HEK293 (cell line): ENCODE measurements around the gene PLAU.

Source experiments
- CTCF ChIA-PET: fragments of 350-600 bp; formaldehyde crosslinking; extraction: SDS; loops from one replicate; lab custom pipeline; 2021; ENCODE audit warnings: antibody characterized with exemption; lab: Yijun Ruan, JAX
- POLR2A ChIA-PET: fragments of 300-600 bp; formaldehyde crosslinking; extraction: SDS; loops from one replicate; lab custom pipeline; 2020; ENCODE audit warnings: antibody characterized with exemption, inconsistent platforms; lab: Yijun Ruan, JAX
- H3K27ac ChIP-seq: fragments of 200-500 bp; sonication (Bioruptor generic); 2 replicates; pipeline ENCODE4 v1.5.1; 2014; ENCODE audit warnings: low read depth, low read length, control low read depth, inconsistent platforms; ENCODE audit errors: extremely low read depth
- H3K36me3 ChIP-seq, 2 experiments: fragments of 200-500 bp in 1 of 2; sonication (Bioruptor generic) in 1 of 2; 1 replicate in 1 of 2; 2 replicates in 1 of 2; pipeline ENCODE4 v1.5.1; 2014 to 2017; ENCODE audit warnings: inconsistent platforms in 2 of 2, low read length in 2 of 2; ENCODE audit not compliant: control insufficient read depth in 2 of 2, insufficient read depth in 1 of 2
- H3K4me1 ChIP-seq: fragments of 200-500 bp; sonication (Bioruptor generic); 2 replicates; pipeline ENCODE4 v1.5.1; 2014; ENCODE audit warnings: mild to moderate bottlenecking, low read length, inconsistent platforms; ENCODE audit not compliant: control insufficient read depth, insufficient read depth
- H3K4me3 ChIP-seq: 2 replicates; pipeline ENCODE4 v1.5.1; 2011; ENCODE audit warnings: low read depth, mild to moderate bottlenecking, control low read depth, low read length, moderate library complexity
- H3K9me3 ChIP-seq: fragments of 200-500 bp; sonication (Bioruptor generic); 2 replicates; pipeline ENCODE4 v1.5.1; 2014; ENCODE audit warnings: low read depth, low read length, inconsistent platforms; ENCODE audit not compliant: control insufficient read depth, insufficient read depth
- KLF16 ChIP-seq: fragments of 450-650 bp; formaldehyde crosslinking; IDR thresholded peaks from 2 replicates; pipeline ENCODE4 v1.5.1; 2017; ENCODE audit warnings: missing biosample characterization, missing genetic modification characterization
- ZNF121 ChIP-seq: fragments of 450-650 bp; formaldehyde crosslinking; IDR thresholded peaks from 2 replicates; pipeline ENCODE4 v1.5.1; 2016; ENCODE audit warnings: missing biosample characterization, missing genetic modification characterization
- ZNF140 ChIP-seq: fragments of 450-650 bp; formaldehyde crosslinking; IDR thresholded peaks from 2 replicates; pipeline ENCODE4 v1.5.1; 2016; ENCODE audit warnings: missing biosample characterization, missing genetic modification characterization
- ZNF16 ChIP-seq: fragments of 450-650 bp; formaldehyde crosslinking; IDR thresholded peaks from 2 replicates; pipeline ENCODE4 v1.5.1; 2016; ENCODE audit warnings: low read depth, missing biosample characterization, missing genetic modification characterization
- ZNF266 ChIP-seq: fragments of 450-650 bp; formaldehyde crosslinking; IDR thresholded peaks from 2 replicates; pipeline ENCODE4 v1.5.1; 2016; ENCODE audit warnings: missing biosample characterization, missing genetic modification characterization, low read depth
- ZNF48 ChIP-seq: fragments of 450-650 bp; formaldehyde crosslinking; IDR thresholded peaks from 2 replicates; pipeline ENCODE4 v1.5.1; 2016; ENCODE audit warnings: missing biosample characterization, missing genetic modification characterization
- ZNF768 ChIP-seq: fragments of 450-650 bp; formaldehyde crosslinking; IDR thresholded peaks from 2 replicates; pipeline ENCODE4 v1.5.1; 2018; ENCODE audit warnings: missing biosample characterization, mild to moderate bottlenecking, missing genetic modification characterization
- ZXDB ChIP-seq: fragments of 450-650 bp; formaldehyde crosslinking; IDR thresholded peaks from 2 replicates; pipeline ENCODE4 v1.5.1; 2016; ENCODE audit warnings: missing biosample characterization, missing genetic modification characterization
- TF ChIP-seq, protein P1 (sequence below): fragments of 450-650 bp; formaldehyde crosslinking; IDR thresholded peaks from 2 replicates; pipeline ENCODE4 v1.5.1; 2017; ENCODE audit warnings: missing biosample characterization, missing genetic modification characterization
- TF ChIP-seq, protein P2 (sequence below): fragments of 450-650 bp; formaldehyde crosslinking; IDR thresholded peaks from 2 replicates; pipeline ENCODE4 v1.5.1; 2017; ENCODE audit warnings: missing biosample characterization, missing genetic modification characterization
- TF ChIP-seq, protein P3 (sequence below): fragments of 450-650 bp; formaldehyde crosslinking; conservative IDR thresholded peaks from 2 replicates; pipeline ENCODE4 v1.5.1; 2016; ENCODE audit warnings: low read depth, missing biosample characterization, missing genetic modification characterization
- TF ChIP-seq, protein P4 (sequence below): fragments of 450-650 bp; formaldehyde crosslinking; IDR thresholded peaks from 2 replicates; pipeline ENCODE4 v1.5.1; 2016; ENCODE audit warnings: missing biosample characterization, missing genetic modification characterization
- TF ChIP-seq, protein P5 (sequence below): fragments of 450-650 bp; formaldehyde crosslinking; IDR thresholded peaks from 2 replicates; pipeline ENCODE4 v1.5.1; 2016; ENCODE audit warnings: missing biosample characterization, missing genetic modification characterization, low read depth

The PLAU gene

DNA sequence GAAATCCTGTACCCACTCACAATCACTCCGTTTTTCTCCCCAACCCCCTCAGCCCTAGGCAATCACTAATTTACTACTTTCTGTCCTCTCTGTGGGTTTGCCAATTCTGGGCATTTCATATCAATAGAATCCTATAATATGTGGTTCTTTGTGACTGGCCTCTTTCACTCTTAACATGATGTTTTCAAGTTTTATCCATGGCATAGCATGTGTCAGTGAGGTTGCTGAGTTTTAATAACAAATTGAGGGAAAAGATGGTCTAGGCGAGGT, 11.9 kb downstream of the PLAU start (continued):
- TF ChIP-seq ZNF48 (tag by site-specific recombination): no peak
- TF ChIP-seq ZNF140 (tag by site-specific recombination): no peak
- TF ChIP-seq, protein P1, sequence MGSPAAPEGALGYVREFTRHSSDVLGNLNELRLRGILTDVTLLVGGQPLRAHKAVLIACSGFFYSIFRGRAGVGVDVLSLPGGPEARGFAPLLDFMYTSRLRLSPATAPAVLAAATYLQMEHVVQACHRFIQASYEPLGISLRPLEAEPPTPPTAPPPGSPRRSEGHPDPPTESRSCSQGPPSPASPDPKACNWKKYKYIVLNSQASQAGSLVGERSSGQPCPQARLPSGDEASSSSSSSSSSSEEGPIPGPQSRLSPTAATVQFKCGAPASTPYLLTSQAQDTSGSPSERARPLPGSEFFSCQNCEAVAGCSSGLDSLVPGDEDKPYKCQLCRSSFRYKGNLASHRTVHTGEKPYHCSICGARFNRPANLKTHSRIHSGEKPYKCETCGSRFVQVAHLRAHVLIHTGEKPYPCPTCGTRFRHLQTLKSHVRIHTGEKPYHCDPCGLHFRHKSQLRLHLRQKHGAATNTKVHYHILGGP (tag by site-specific recombination): no peak
- TF ChIP-seq, protein P2, sequence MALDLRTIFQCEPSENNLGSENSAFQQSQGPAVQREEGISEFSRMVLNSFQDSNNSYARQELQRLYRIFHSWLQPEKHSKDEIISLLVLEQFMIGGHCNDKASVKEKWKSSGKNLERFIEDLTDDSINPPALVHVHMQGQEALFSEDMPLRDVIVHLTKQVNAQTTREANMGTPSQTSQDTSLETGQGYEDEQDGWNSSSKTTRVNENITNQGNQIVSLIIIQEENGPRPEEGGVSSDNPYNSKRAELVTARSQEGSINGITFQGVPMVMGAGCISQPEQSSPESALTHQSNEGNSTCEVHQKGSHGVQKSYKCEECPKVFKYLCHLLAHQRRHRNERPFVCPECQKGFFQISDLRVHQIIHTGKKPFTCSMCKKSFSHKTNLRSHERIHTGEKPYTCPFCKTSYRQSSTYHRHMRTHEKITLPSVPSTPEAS (tag by site-specific recombination): no peak
- TF ChIP-seq ZNF16 (tag by site-specific recombination): no peak
- TF ChIP-seq, protein P3, sequence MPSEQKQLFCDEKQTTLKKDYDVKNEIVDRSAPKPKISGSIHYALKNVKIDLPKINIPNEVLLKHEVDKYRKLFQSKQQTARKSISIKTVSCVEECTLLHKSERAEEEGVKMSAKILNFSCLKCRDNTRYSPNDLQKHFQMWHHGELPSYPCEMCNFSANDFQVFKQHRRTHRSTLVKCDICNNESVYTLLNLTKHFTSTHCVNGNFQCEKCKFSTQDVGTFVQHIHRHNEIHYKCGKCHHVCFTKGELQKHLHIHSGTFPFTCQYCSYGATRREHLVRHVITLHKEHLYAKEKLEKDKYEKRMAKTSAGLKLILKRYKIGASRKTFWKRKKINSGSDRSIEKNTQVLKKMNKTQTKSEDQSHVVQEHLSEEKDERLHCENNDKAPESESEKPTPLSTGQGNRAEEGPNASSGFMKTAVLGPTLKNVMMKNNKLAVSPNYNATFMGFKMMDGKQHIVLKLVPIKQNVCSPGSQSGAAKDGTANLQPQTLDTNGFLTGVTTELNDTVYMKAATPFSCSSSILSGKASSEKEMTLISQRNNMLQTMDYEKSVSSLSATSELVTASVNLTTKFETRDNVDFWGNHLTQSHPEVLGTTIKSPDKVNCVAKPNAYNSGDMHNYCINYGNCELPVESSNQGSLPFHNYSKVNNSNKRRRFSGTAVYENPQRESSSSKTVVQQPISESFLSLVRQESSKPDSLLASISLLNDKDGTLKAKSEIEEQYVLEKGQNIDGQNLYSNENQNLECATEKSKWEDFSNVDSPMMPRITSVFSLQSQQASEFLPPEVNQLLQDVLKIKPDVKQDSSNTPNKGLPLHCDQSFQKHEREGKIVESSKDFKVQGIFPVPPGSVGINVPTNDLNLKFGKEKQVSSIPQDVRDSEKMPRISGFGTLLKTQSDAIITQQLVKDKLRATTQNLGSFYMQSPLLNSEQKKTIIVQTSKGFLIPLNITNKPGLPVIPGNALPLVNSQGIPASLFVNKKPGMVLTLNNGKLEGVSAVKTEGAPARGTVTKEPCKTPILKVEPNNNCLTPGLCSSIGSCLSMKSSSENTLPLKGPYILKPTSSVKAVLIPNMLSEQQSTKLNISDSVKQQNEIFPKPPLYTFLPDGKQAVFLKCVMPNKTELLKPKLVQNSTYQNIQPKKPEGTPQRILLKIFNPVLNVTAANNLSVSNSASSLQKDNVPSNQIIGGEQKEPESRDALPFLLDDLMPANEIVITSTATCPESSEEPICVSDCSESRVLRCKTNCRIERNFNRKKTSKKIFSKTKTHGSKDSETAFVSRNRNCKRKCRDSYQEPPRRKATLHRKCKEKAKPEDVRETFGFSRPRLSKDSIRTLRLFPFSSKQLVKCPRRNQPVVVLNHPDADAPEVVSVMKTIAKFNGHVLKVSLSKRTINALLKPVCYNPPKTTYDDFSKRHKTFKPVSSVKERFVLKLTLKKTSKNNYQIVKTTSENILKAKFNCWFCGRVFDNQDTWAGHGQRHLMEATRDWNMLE: no peak
- TF ChIP-seq ZXDB (tag by site-specific recombination): no peak
- TF ChIP-seq KLF16: no peak
- no peak for TF ChIP-seq ZNF768
- TF ChIP-seq, all 188 proteins: peak for 0

DNA sequence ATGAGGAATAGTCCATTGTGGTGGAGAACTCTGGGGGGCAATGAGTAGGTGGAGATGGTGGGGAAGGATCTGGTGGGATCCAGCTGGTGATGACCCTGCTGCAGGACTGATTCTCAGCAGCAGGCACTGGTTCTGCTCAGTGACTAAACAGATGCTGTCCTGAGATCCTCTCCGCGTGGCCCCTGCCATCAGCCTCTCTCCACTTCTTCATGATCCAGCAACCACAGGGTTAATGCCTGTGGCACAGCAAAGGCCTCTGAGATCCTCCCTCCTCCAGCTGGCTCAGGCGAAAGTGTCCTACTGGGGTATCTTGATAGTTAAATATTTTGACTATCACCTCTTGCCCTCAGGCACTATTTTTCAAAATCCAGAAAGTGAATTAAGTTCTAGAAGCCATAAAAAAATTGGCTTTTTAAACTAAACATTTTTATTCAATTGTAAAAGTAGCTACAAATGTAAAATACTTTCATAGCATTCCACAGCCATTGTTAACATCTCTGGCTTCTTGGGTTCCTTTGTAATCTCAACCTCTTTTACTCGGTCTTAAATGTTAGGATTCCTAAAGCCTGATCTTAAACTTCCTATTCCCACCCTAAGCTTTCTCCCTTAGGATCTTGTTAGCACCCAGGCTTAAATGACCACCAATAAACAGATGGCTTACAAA, 13.1 kb downstream of the PLAU start:
- no peaks in the 10 kb centered on the region for H3K4me1 ChIP-seq
- H3K9me3 ChIP-seq: no peaks in the 10 kb centered on the region
- H3K4me3 ChIP-seq: no peak overlapping the region
- H3K27ac ChIP-seq: no peak overlapping the region
- TF ChIP-seq ZNF266 (tag by site-specific recombination): no peak
- TF ChIP-seq, protein P4, sequence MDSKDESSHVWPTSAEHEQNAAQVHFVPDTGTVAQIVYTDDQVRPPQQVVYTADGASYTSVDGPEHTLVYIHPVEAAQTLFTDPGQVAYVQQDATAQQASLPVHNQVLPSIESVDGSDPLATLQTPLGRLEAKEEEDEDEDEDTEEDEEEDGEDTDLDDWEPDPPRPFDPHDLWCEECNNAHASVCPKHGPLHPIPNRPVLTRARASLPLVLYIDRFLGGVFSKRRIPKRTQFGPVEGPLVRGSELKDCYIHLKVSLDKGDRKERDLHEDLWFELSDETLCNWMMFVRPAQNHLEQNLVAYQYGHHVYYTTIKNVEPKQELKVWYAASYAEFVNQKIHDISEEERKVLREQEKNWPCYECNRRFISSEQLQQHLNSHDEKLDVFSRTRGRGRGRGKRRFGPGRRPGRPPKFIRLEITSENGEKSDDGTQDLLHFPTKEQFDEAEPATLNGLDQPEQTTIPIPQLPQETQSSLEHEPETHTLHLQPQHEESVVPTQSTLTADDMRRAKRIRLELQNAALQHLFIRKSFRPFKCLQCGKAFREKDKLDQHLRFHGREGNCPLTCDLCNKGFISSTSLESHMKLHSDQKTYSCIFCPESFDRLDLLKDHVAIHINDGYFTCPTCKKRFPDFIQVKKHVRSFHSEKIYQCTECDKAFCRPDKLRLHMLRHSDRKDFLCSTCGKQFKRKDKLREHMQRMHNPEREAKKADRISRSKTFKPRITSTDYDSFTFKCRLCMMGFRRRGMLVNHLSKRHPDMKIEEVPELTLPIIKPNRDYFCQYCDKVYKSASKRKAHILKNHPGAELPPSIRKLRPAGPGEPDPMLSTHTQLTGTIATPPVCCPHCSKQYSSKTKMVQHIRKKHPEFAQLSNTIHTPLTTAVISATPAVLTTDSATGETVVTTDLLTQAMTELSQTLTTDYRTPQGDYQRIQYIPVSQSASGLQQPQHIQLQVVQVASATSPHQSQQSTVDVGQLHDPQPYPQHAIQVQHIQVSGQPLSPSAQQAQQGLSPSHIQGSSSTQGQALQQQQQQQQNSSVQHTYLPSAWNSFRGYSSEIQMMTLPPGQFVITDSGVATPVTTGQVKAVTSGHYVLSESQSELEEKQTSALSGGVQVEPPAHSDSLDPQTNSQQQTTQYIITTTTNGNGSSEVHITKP (tag by site-specific recombination): peak; percentile 91
- ChIA-PET POLR2A (no interaction called here), CTCF (interaction anchor here (1.0 to 1.8 kb wide), 3 partner anchors 14 to 38 kb away, joined by 3 to 18 read pairs (median 4); no protein-coding TSS in a partner anchor)
- no peaks in the 10 kb centered on the region for H3K36me3 ChIP-seq

DNA sequence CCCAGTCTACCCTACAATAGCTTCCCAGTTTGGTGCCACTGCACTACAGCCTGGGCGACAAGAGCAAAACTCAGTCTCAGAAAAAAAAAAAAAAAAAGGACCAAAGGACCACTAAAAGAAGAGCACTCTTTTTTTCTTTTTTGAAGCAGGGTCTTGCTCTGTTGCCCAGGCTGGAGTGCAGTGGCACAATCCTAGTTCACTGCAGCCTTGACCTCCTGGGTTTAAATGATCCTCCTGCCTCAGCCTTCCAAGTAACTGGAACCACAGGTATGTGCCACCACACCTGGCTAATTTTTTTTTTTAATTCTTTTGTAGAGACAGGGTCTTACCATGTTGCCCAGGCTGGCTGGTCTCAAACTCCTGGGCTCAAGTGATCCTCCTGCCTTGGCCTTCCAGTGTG, 14.0 kb downstream of the PLAU start:
- Histone ChIP-seq H3K4me3 (no peak overlapping the region), H3K36me3 (no peaks in the 10 kb centered on the region), H3K9me3 (no peaks in the 10 kb centered on the region), H3K4me1 (no peaks in the 10 kb centered on the region), H3K27ac (no peak overlapping the region)
- TF ChIP-seq, protein P5, sequence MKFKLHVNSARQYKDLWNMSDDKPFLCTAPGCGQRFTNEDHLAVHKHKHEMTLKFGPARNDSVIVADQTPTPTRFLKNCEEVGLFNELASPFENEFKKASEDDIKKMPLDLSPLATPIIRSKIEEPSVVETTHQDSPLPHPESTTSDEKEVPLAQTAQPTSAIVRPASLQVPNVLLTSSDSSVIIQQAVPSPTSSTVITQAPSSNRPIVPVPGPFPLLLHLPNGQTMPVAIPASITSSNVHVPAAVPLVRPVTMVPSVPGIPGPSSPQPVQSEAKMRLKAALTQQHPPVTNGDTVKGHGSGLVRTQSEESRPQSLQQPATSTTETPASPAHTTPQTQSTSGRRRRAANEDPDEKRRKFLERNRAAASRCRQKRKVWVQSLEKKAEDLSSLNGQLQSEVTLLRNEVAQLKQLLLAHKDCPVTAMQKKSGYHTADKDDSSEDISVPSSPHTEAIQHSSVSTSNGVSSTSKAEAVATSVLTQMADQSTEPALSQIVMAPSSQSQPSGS (tag by site-specific recombination): no peak
- peak; percentile 55; the same call in 1 of the 2 replicates for TF ChIP-seq ZNF121
- ChIA-PET CTCF (interaction anchor here (1.8 kb wide), 1 partner anchor 16 kb away, joined by 18 read pairs; no protein-coding TSS in a partner anchor), POLR2A (no interaction called here)
